Skeletal muscle cell (primary cell): ENCODE data around the gene SLC35A1.

Source experiments
- DNase-seq: peaks from one replicate; pipeline ENCODE4 v3.0.0-alpha.2; 2010; ENCODE audit warnings: low read depth
- H3K4me3 ChIP-seq: 2 replicates; pipeline ENCODE4 v1.5.1; 2011; ENCODE audit warnings: low read depth, mild to moderate bottlenecking, control low read depth, low read length, moderate library complexity

SLC35A1 gene

DNA sequence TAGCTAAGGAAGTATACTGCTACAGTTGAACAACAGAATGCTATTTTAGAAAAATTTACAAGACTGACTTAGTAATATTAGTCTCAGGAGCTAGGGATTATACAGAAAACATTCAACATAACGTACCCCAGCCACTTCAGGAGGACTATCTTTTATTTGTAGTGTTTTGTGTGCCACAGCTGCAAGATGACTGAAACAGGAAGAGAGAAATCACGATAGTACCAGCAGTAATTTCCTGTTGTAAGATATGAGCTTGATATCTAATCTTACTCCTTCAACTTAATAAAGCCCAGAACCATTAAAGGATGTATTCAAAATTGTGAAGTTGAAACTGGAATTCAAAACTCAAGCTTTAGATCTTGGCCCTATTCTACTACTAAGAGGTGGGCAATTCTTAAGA, 42.1 kb downstream of the SLC35A1 start:
- DNase-seq: no peak
- no peak overlapping the region for H3K4me3 ChIP-seq

DNA sequence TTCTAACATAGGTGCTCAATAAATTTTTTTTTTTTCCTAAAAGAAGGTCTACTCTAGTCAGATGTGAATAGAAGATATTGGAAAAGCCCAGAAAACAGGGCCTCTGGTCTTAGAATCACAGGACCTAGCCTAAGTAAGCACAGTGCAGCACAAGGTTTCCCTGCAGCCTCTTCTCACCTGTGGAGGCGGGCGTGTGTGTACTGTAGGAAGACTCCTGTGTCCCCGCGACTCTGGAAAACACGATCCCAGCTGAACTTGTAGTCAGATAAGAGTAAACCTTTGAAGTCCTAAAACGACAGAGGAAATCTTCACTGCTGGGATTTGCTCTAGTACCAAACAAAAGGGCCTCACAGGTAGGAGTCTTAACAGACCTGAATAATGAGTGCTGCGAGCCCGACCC, 45.7 kb downstream of the SLC35A1 start:
- no peak for DNase-seq
- no peak overlapping the region for H3K4me3 ChIP-seq

DNA sequence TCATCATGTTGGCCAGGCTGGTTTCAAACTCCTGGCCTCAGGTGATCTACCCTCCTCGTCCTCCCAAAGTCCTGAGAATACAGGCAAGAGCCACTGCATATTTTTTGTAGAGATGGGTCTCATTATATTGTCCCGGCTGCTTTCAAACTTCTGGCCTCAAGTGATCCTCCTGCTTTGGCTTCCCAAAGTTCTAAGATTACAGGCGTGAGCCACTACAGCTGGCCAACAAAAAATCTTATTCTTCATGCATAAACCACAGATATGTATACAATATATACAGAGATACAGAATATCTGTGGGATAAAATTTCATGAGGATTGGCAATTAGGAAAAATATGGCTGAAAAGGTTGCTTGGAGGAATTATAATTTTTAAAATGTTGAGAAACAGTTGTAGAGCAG, 49.9 kb downstream of the SLC35A1 start:
- no peak overlapping the region for H3K4me3 ChIP-seq
- no peak for DNase-seq

DNA sequence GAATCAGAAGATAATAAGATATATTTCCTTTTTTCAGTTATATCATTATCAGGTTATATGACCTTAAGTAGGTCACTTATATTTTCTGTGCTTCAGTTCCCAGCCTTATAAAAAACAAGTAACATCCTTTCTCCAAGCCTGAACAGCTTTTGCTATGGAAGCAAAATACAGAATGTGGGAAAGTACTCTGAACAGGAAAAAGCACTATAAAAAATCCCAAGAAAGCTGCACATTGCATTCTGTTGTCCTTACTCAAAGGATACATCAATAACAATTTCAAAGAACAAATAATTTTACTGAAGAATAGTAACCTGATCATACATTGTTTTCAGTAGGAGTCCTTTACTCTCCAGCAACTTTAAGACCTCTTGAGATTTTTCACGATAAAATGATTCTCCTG, 56.4 kb downstream of the SLC35A1 start:
- no peak overlapping the region for H3K4me3 ChIP-seq
- no peak for DNase-seq

DNA sequence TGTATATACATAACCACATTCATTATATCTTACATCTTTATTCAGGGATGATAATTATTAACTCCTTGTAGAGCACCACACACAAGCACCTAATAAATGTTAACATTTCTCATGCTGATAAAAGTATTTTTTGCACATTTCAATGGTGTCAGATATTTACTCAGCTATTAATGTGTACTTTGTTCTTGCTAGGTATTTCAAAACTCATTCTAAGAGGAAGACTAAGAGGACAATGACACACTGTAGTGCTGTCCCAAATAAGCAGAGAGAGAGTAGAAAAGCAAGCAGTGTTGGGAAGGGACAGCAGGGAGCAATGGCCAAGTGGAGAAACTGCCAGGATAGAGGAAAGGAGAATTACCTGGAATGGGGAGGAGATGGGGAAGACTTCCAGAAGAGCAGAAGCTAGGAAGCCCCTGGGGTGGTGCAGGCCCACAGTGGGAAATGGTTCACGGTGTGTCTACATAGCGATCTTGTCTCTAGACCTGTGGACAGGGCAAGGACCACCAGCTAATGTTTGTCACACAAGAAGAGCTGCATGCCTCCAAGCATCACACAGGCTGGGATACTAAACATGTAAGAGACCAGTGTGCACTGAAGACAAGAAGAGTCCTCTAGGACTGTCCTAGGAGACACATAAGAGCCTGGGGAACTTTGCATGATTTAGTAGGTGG, 61.7 kb downstream of the SLC35A1 start:
- no peak overlapping the region for H3K4me3 ChIP-seq
- no peak for DNase-seq

DNA sequence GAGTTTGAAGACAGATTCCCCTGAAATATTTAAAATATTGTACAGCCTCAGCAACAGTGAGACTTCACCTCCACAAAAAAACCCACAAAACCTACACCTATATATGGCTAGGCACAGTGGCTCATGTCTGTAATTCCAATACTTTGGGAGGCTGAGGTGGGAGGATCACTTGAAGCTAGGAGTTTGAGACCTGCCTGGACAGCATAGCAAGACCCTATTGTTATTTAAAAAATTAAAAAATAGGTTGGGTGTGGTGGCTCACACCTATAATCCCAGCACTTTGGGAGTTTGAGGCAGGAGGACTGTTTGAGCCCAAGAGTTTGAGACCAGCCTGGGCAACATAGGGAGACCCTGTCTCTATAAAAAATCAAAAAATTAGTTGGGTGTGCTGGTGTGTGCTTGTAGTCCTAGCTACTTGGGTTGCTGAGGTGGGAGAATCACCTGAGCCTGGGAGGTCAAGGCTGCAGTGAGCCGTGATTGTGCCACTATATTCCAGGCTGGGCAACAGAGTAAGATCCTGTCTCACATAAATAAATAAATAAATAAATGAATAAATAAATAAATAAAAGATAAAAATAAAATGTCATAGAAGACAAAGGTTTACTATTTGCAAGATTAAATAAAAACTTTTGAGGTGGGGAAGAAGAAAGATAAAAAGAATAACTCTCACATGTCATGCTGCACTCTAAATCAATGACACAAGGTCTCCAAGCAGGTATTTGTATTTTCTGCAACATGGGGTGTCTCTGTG, 65.9 kb downstream of the SLC35A1 start:
- DNase-seq: no peak
- H3K4me3 ChIP-seq: no peak overlapping the region

DNA sequence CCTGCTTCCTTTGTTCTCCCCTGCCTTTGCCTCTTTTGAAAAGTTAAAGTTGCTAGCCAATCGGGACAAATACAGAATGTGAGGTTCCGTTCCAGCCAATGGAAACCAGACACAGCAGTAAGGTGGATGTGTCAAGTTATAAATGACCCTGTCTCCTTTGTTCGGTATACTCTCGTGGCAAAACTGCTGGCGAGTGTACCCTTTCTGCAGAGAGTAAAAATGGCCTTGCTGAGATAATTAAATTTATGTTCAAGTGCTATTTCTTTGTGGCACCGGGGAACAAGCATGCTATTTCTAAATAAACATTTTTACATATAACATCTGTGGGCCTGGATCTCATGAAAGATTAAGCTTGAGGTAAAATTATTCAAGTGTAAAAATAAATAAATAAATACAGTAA, 66.8 kb downstream of the SLC35A1 start:
- DNase-seq: no peak
- H3K4me3 ChIP-seq: no peak overlapping the region

DNA sequence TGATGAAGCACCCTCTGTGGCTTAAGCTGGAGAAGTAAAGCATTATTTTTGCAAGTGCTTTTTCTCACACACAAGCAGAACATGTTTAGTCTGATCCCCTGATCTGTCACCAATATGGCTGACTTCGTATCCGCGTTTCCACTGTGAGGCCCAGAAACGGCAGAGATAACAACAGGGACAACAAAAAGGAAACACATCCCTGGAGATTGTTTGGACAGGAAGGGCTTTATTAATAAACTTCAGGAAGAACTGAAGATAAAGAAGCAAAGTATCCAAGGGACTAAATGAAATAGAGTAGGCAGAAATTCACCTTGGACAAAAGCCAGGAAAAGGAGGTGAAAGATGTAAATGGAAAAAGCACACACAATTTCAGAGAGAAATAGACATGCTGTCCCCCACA, 67.8 kb downstream of the SLC35A1 start:
- no peak overlapping the region for H3K4me3 ChIP-seq
- no peak for DNase-seq

DNA sequence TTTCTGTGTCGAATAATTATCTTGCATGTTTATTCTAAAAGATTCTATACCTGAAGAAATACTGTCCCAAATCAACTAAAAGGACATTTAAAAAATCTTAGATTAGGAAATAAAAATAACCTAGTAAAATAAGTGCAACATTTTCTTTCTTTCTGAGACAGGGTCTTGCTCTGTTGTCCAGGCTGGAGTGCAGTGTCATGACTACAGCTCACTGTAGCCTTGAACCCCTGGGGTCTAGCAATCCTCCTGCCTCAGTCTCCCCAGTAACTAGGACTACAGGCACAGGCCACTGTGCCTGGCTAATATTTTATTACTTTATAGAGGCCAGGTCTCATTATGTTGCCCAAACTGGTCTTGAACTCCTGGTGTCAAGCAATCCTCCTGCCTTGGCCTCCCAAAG, 68.3 kb downstream of the SLC35A1 start:
- no peak overlapping the region for H3K4me3 ChIP-seq
- DNase-seq: no peak

DNA sequence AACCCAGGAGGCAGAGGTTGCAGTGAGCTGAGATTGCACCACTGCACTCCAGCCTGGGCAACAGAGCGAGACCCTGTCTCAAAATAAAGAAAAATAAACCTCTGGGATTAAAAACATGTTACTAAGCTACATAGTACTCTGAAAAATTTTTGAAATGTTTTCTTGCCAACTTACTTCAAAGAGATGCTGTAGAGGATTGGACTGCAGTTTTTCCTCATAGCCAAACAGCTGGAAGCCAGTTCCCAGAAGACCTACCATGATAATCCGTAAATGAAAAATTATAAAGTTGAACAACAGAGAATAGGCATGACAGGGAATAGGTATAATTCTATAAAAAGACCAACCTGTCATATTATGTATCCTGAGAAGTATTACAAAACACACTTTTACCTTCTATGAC, 69.0 kb downstream of the SLC35A1 start:
- no peak overlapping the region for H3K4me3 ChIP-seq
- DNase-seq: no peak

DNA sequence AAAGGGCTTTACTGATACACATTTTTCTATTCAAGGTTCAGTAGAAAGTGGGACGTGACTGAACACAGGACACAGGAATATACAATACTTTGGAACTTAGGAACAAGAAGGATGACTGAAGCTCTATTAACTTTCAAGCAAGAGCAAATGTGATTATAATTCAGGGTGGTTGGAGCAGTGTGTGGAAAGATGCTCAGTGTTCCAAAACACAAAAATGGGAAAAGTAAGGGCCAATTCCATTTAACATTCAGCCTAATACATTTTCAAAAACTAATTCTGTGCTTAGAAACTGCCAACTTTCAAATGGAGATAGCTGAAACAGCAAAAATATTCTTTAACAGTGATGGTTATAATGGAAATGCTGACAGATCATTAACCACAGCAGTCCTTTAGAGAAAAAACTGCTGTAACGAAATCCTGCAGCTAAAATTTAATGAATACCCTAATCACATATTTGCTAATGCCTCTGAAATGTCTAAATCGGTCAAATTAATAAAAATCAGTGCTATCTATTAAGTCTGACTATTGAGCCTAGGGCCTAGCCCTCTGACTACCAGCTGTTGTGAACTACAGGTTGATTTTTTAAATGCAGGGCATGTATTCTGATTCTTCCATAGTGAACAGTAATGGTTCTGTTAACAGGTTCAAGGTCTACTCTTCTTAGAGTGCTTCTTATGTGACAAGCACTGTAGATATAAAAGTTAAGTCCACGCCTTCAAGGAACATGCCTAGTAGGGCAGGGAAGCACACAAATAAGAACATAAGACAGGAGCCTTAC, 71.1 kb downstream of the SLC35A1 start:
- no peak overlapping the region for H3K4me3 ChIP-seq
- DNase-seq: no peak

DNA sequence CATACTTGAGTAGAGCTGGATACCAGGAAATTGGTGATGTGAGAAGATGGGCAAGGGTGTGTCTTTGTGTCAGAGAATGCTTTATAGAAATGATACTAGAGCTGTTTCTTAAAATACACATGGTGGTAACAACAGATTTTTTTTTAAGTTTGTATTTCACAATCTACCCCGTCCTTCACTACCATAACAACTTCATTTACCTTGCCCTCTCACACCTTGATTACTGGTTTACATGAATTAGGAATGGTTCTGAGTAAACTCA, 71.6 kb downstream of the SLC35A1 start:
- H3K4me3 ChIP-seq: no peak overlapping the region
- DNase-seq: no peak

DNA sequence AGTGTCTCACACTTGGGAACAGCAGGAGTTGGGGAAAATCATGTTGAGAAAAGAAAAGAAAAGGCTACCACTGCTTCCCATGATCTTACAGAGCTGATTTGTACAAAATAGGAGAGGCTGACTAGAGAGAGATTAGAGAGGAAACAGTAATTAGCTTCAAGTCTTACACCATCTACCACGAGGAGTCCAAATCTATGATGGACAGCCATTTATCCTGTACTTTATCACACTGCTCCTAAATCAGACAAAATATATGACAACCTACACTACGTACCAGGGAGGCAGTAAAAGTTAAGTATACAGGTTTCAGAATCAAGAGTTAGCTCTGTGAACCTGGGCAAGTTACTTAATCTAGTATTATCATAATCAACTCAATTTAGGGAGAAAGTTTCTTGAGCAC, 79.0 kb downstream of the SLC35A1 start:
- no peak overlapping the region for H3K4me3 ChIP-seq
- DNase-seq: no peak

DNA sequence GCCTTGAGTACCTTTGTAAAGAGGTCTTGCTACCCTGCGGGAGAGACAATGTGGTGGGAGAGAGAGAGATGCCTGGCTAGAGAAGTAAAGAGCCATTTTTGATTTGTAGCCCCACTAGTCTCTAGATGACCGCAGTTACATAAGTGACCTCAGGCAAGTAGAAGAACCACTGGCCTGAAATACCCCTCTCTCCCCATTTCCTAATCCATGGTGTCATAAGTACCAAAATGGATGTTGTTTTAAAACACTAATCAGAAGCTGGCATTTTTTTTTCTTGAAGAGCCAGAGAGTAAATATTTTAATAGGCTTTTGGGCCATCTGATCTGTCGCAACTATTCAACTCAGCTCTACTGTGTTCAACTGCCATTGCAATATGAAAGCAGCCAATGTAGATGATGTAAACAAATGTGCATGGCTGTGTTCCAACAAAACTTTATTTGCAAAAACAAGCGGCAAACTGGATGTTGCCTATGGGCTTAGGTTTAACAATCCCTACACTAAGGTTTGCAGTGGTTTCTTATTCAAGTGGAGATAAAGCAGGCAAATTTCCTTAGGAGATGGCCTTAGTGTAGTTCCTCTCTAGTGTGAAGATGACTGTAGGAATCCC, 80.5 kb downstream of the SLC35A1 start:
- H3K4me3 ChIP-seq: no peak overlapping the region
- DNase-seq: no peak

DNA sequence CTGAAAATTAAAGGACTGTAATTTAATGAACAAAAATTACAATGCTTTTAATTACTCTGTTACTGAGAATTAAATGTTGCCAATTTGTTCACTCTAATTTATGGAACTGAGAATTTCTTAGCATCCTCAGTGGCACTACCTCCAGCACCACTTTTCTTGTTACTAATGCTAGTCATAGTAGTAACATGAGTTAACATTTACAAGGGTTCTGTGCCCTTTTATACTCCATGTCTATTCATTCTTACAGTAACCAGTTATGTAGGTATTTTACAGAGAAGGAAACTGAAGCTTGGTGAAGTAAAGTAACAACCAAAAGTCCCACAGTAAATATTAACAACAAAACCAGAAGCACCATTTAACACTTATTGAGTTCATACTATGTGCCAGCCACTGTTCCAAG, 82.7 kb downstream of the SLC35A1 start:
- DNase-seq: no peak
- no peak overlapping the region for H3K4me3 ChIP-seq

DNA sequence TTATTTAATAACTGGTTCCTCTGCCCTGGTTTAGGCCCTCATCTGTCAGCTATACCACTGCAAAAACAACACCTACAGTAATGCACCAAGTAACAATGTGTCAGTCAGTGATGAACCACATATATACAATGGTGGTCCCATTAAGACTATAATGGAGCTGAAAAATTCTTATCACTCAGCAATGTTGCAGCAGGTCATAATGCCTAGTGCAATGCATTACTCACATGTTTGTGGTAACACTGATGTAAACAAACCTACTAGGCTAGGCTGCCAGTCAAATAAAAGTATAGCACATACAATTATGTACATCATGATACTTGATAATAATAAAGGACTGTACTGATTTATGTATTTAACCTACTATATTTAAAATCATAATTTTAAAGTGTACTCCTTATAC, 85.7 kb downstream of the SLC35A1 start:
- no peak overlapping the region for H3K4me3 ChIP-seq
- DNase-seq: no peak

DNA sequence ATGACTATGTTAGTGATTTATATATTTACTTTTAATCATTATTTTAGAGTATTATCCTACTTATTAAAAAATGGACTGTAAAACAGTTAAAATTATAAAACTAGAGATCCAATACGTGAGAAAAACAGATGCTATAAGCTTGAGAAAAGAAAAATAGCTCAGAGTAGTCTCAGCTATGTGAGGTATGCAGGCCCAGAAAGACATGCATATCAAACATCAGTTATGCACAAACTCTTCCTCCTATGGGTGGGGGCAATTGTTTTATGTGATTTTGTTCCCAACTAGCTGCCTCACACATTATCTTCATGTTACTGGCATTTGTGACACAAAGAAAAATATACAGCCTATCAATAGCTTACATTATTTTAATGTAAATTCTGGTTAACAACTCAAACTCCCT, 88.2 kb downstream of the SLC35A1 start:
- no peak overlapping the region for H3K4me3 ChIP-seq
- no peak for DNase-seq
